ENCODE data around the gene ANKRD13B.

GRCh38 chr17:29643817-29644160 is 50.9 kb downstream of the ANKRD13B start:
- no peak for TF ChIP-seq POLR2A (IDR thresholded peaks at IDR 0.05)
- TF ChIP-seq, protein P1, sequence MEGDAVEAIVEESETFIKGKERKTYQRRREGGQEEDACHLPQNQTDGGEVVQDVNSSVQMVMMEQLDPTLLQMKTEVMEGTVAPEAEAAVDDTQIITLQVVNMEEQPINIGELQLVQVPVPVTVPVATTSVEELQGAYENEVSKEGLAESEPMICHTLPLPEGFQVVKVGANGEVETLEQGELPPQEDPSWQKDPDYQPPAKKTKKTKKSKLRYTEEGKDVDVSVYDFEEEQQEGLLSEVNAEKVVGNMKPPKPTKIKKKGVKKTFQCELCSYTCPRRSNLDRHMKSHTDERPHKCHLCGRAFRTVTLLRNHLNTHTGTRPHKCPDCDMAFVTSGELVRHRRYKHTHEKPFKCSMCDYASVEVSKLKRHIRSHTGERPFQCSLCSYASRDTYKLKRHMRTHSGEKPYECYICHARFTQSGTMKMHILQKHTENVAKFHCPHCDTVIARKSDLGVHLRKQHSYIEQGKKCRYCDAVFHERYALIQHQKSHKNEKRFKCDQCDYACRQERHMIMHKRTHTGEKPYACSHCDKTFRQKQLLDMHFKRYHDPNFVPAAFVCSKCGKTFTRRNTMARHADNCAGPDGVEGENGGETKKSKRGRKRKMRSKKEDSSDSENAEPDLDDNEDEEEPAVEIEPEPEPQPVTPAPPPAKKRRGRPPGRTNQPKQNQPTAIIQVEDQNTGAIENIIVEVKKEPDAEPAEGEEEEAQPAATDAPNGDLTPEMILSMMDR (IDR thresholded peaks at IDR 0.05), result no peak
